NCI-H345 treated with DMSO at 0.1 percent for 48 hours (cell line): ENCODE measurements around the gene NPR1.
"Not testable (repeated sequence)": the region's sequence is repeated elsewhere in the genome, so short reads cannot be mapped to it uniquely, and the experiment has no call there.

Experiments
- DNase-seq: peaks from one replicate; lab custom pipeline; 2025; ENCODE audit not compliant: unreplicated experiment; lab: John Stamatoyannopoulos, UW

NPR1 gene

GRCh38 chr1:153678519-153679336 is at the start of gene NPR1:
TSS of gene NPR1 (plus strand) at chr1:153678688. CDS start at chr1:153679109, 421 bp downstream.
- DNase-seq = peak; percentile 40

- DNase-seq = no peak
Observed at GRCh38 chr1:153629343-153629665, 49.2 kb upstream of the NPR1 start.

GRCh38 chr1:153629971-153630370 is 48.5 kb upstream of the NPR1 start:
- DNase-seq = no peak

GRCh38 chr1:153630384-153630783 is 48.1 kb upstream of the NPR1 start:
- DNase-seq = no peak

- no peak for DNase-seq
Observed at GRCh38 chr1:153631047-153632022, 47.2 kb upstream of the NPR1 start.

GRCh38 chr1:153633161-153633753 is 45.2 kb upstream of the NPR1 start:
- peak; percentile 70 for DNase-seq

- DNase-seq = peak; percentile 100
Observed at GRCh38 chr1:153633754-153634665, 44.5 kb upstream of the NPR1 start, which contains the start of gene CHTOP. TSS of gene CHTOP (plus strand) at chr1:153634066. CDS start at chr1:153636589, 2,523 bp downstream.

GRCh38 chr1:153635872-153636271 is 42.6 kb upstream of the NPR1 start:
- DNase-seq = no peak

- DNase-seq = no peak
Observed at GRCh38 chr1:153636312-153636711, 42.2 kb upstream of the NPR1 start.

- no peak for DNase-seq
Observed at GRCh38 chr1:153638261-153638660, 40.2 kb upstream of the NPR1 start.

GRCh38 chr1:153639280-153639679 is 39.2 kb upstream of the NPR1 start:
- no peak for DNase-seq

GRCh38 chr1:153640213-153640612 is 38.3 kb upstream of the NPR1 start:
- DNase-seq = not testable (repeated sequence)

GRCh38 chr1:153640861-153641260 is 37.6 kb upstream of the NPR1 start:
- no peak for DNase-seq

- DNase-seq = no peak
Observed at GRCh38 chr1:153642161-153642560, 36.3 kb upstream of the NPR1 start.

- no peak for DNase-seq
Observed at GRCh38 chr1:153643100-153643499, 35.4 kb upstream of the NPR1 start.

GRCh38 chr1:153643816-153644215 is 34.7 kb upstream of the NPR1 start:
- no peak for DNase-seq

- no peak for DNase-seq
Observed at GRCh38 chr1:153646672-153647345, 31.7 kb upstream of the NPR1 start.

GRCh38 chr1:153647346-153647714 is 31.2 kb upstream of the NPR1 start:
- DNase-seq = no peak

- no peak for DNase-seq
Observed at GRCh38 chr1:153648000-153648643, 30.4 kb upstream of the NPR1 start.
